NOMO-1 treated with dmso at 0.1 percent for 144 hours (cell line): ENCODE results near the gene FEZ2.
"Not testable (repeated sequence)": the region's sequence is repeated elsewhere in the genome, so short reads cannot be mapped to it uniquely, and the experiment has no call there.

Source experiments
- DNase-seq: peaks from one replicate; lab custom pipeline; 2025; ENCODE audit not compliant: unreplicated experiment; lab: John Stamatoyannopoulos, UW

FEZ2 gene

GRCh38 chr2:36597532-36598377, at the start of gene FEZ2:
Gene FEZ2 (minus strand): TSS chr2:36598168. CDS start chr2:36598142, 26 bp downstream.
- DNase-seq: peak; percentile 62

- DNase-seq: no peak
These were observed 37.1 kb upstream of the FEZ2 start for GRCh38 chr2:36634981-36635597.

- no peak for DNase-seq
These were observed 35.6 kb upstream of the FEZ2 start for GRCh38 chr2:36633470-36634092.

- DNase-seq: no peak
These were observed 28.8 kb upstream of the FEZ2 start for GRCh38 chr2:36626756-36627155.

- DNase-seq: no peak
These were observed 28.1 kb upstream of the FEZ2 start for GRCh38 chr2:36626071-36626470.

- DNase-seq: no peak
These were observed 27.3 kb upstream of the FEZ2 start for GRCh38 chr2:36625304-36625703.

- no peak for DNase-seq
These were observed 22.4 kb upstream of the FEZ2 start for GRCh38 chr2:36620321-36620720.

GRCh38 chr2:36618381-36618780, 20.4 kb upstream of the FEZ2 start:
- DNase-seq: no peak

- DNase-seq: no peak
These were observed 19.0 kb upstream of the FEZ2 start for GRCh38 chr2:36616947-36617346.

GRCh38 chr2:36615222-36615621, 17.3 kb upstream of the FEZ2 start:
- DNase-seq: no peak

- DNase-seq: no peak
These were observed 15.8 kb upstream of the FEZ2 start for GRCh38 chr2:36613801-36614200.

- DNase-seq: no peak
These were observed 13.5 kb upstream of the FEZ2 start for GRCh38 chr2:36611316-36611990.

GRCh38 chr2:36609507-36609906, 11.5 kb upstream of the FEZ2 start:
- DNase-seq: no peak

GRCh38 chr2:36607947-36608346, 10.0 kb upstream of the FEZ2 start:
- DNase-seq: no peak

GRCh38 chr2:36606925-36607324, 9.0 kb upstream of the FEZ2 start:
- no peak for DNase-seq

- DNase-seq: no peak
These were observed 7.3 kb upstream of the FEZ2 start for GRCh38 chr2:36605273-36605672.

- not testable (repeated sequence) for DNase-seq
These were observed 5.7 kb upstream of the FEZ2 start for GRCh38 chr2:36603629-36604028.

GRCh38 chr2:36597003-36597531, 901 bp downstream of the FEZ2 start:
- no peak for DNase-seq

- no peak for DNase-seq
These were observed 1.6 kb downstream of the FEZ2 start for GRCh38 chr2:36596397-36596796.

- DNase-seq: no peak
These were observed 3.1 kb downstream of the FEZ2 start for GRCh38 chr2:36594849-36595248.

GRCh38 chr2:36589230-36589630, 8.7 kb downstream of the FEZ2 start:
- DNase-seq: no peak
